H9 (cell line): ENCODE measurements around the gene C2orf81. TPM values are rescaled to one million over a fixed set of nuclear protein-coding genes. Genes with fewer than 3 reads are reported as not detected.

Experiments
- DNase-seq: peaks from one replicate; pipeline ENCODE4 v3.0.0-alpha.2; 2017
- H2AFZ ChIP-seq: one replicate; pipeline ENCODE4 v1.6.1; 2013; ENCODE audit warnings: mild to moderate bottlenecking, low read length, control low read depth, moderate library complexity
- H2AK5ac ChIP-seq: 2 replicates; pipeline ENCODE4 v1.6.1; 2013; ENCODE audit warnings: low read length, control low read depth, mixed read lengths; ENCODE audit not compliant: insufficient read length
- H2BK120ac ChIP-seq: one replicate; pipeline ENCODE4 v1.6.1; 2013; ENCODE audit warnings: low read depth, mild to moderate bottlenecking, low read length, control low read depth, inconsistent platforms; ENCODE audit not compliant: poor library complexity, severe bottlenecking
- H2BK12ac ChIP-seq: 2 replicates; pipeline ENCODE4 v1.6.1; 2013; ENCODE audit warnings: low read length, control low read depth, mixed read lengths, low read depth; ENCODE audit not compliant: insufficient read length
- H2BK15ac ChIP-seq: 2 replicates; pipeline ENCODE4 v1.6.1; 2013; ENCODE audit warnings: low read depth, low read length, control low read depth
- H2BK20ac ChIP-seq: one replicate; pipeline ENCODE4 v1.6.1; 2013; ENCODE audit warnings: low read depth, mild to moderate bottlenecking, low read length, control low read depth, inconsistent platforms; ENCODE audit not compliant: poor library complexity, severe bottlenecking
- H2BK5ac ChIP-seq: 2 replicates; pipeline ENCODE4 v1.6.1; 2013; ENCODE audit warnings: low read length, control low read depth, mixed read lengths; ENCODE audit not compliant: insufficient read length
- H3K14ac ChIP-seq: 2 replicates; pipeline ENCODE4 v1.6.1; 2013; ENCODE audit warnings: low read length, control low read depth; ENCODE audit not compliant: insufficient read depth
- H3K18ac ChIP-seq: 2 replicates; pipeline ENCODE4 v1.6.1; 2013; ENCODE audit warnings: low read depth, mild to moderate bottlenecking, mixed read lengths, low read length, control low read depth; ENCODE audit not compliant: insufficient read length
- H3K23ac ChIP-seq: 2 replicates; pipeline ENCODE4 v1.6.1; 2013; ENCODE audit warnings: low read length, control low read depth, mixed read lengths, low read depth; ENCODE audit not compliant: insufficient read length
- H3K23me2 ChIP-seq: 2 replicates; pipeline ENCODE4 v1.6.1; 2013; ENCODE audit warnings: low read depth, mild to moderate bottlenecking, mixed read lengths, low read length, control low read depth; ENCODE audit not compliant: insufficient read length, poor library complexity, severe bottlenecking
- H3K27ac ChIP-seq: 2 replicates; pipeline ENCODE4 v1.5.1; 2013; ENCODE audit warnings: low read length, control low read depth, mixed read lengths, low read depth; ENCODE audit not compliant: insufficient read length
- H3K27me3 ChIP-seq: 2 replicates; pipeline ENCODE4 v1.6.1; 2013; ENCODE audit warnings: low read length, control low read depth, inconsistent platforms; ENCODE audit not compliant: insufficient read depth
- H3K4ac ChIP-seq: 2 replicates; pipeline ENCODE4 v1.6.1; 2013; ENCODE audit warnings: low read depth, mild to moderate bottlenecking, control low read depth, inconsistent platforms, low read length, moderate library complexity
- H3K4me1 ChIP-seq: 2 replicates; pipeline ENCODE4 v1.6.1; 2013; ENCODE audit warnings: low read length, control low read depth, inconsistent platforms; ENCODE audit not compliant: insufficient read depth
- H3K4me2 ChIP-seq: 2 replicates; pipeline ENCODE4 v1.6.1; 2013; ENCODE audit warnings: low read length, control low read depth, mixed read lengths; ENCODE audit not compliant: insufficient read length, insufficient read depth
- H3K56ac ChIP-seq: 2 replicates; pipeline ENCODE4 v1.6.1; 2013; ENCODE audit warnings: low read depth, mild to moderate bottlenecking, mixed read lengths, low read length, control low read depth; ENCODE audit not compliant: insufficient read length
- H3K79me1 ChIP-seq: 2 replicates; pipeline ENCODE4 v1.6.1; 2013; ENCODE audit warnings: low read depth, mild to moderate bottlenecking, moderate library complexity, low read length, control low read depth, inconsistent platforms; ENCODE audit not compliant: insufficient read depth, poor library complexity, severe bottlenecking
- H3K79me2 ChIP-seq: 2 replicates; pipeline ENCODE4 v1.6.1; 2013; ENCODE audit warnings: low read length, control low read depth, inconsistent platforms; ENCODE audit not compliant: insufficient read depth
- H3K9ac ChIP-seq: 2 replicates; pipeline ENCODE4 v1.6.1; 2013; ENCODE audit warnings: low read length, control low read depth, mixed read lengths; ENCODE audit not compliant: insufficient read length; ENCODE audit errors: extremely low read depth
- H3K9me3 ChIP-seq: one replicate; pipeline ENCODE4 v1.6.1; 2013; ENCODE audit warnings: low read depth, low read length, inconsistent platforms; ENCODE audit not compliant: control insufficient read depth
- H3T11ph ChIP-seq: one replicate; pipeline ENCODE4 v1.6.1; 2013; ENCODE audit warnings: mild to moderate bottlenecking, low read length, control low read depth, inconsistent platforms
- H4K20me1 ChIP-seq: one replicate; pipeline ENCODE4 v1.6.1; 2013; ENCODE audit not compliant: control insufficient read depth, insufficient read length, insufficient read depth
- H4K5ac ChIP-seq: 2 replicates; pipeline ENCODE4 v1.6.1; 2013; ENCODE audit warnings: low read depth, mild to moderate bottlenecking, mixed read lengths, low read length, control low read depth; ENCODE audit not compliant: insufficient read length
- H4K8ac ChIP-seq: replicated peaks from 2 replicates; pipeline ENCODE4 v1.6.1; 2013; ENCODE audit warnings: low read length, control low read depth, mixed read lengths, low read depth; ENCODE audit not compliant: insufficient read length
- H4K91ac ChIP-seq: 2 replicates; pipeline ENCODE4 v1.6.1; 2013; ENCODE audit warnings: low read depth, mild to moderate bottlenecking, moderate library complexity, mixed read lengths, low read length, control low read depth; ENCODE audit not compliant: insufficient read length
- H3K27ac Mint-ChIP-seq, 3 experiments: 2 replicates in 2 of 3; 3 replicates in 1 of 3; pipeline ENCODE4 v1.8.0; 2020 to 2021; ENCODE audit warnings: mixed read lengths in 3 of 3, mild to moderate bottlenecking in 1 of 3, moderate library complexity in 1 of 3
- H3K27me3 Mint-ChIP-seq: 2 replicates; pipeline ENCODE4 v1.8.0; 2021; ENCODE audit warnings: low read depth, mild to moderate bottlenecking, moderate library complexity, mixed read lengths
- H3K36me3 Mint-ChIP-seq, 3 experiments: 2 replicates in 2 of 3; 3 replicates in 1 of 3; pipeline ENCODE4 v1.8.0; 2020 to 2021; ENCODE audit warnings: low read depth in 3 of 3, mixed read lengths in 3 of 3; ENCODE audit not compliant: insufficient read depth in 1 of 3
- H3K4me1 Mint-ChIP-seq, 2 experiments: 2 replicates each; pipeline ENCODE4 v1.8.0; 2020; ENCODE audit warnings: mixed read lengths in 2 of 2
- H3K4me3 Mint-ChIP-seq, 2 experiments: 2 replicates in 1 of 2; 3 replicates in 1 of 2; pipeline ENCODE4 v1.8.0; 2020 to 2021; ENCODE audit warnings: mild to moderate bottlenecking in 2 of 2, mixed read lengths in 2 of 2, moderate library complexity in 1 of 2
- H3K9me3 Mint-ChIP-seq, 2 experiments: 2 replicates in 1 of 2; 3 replicates in 1 of 2; pipeline ENCODE4 v1.8.0; 2020; ENCODE audit warnings: mild to moderate bottlenecking in 2 of 2, mixed read lengths in 2 of 2, moderate library complexity in 1 of 2
- CTCF ChIP-seq: fragments of 200-600 bp; sonication (generic); conservative IDR thresholded peaks from 3 replicates; pipeline ENCODE4 v1.8.0; 2021; ENCODE audit warnings: antibody characterized with exemption, mild to moderate bottlenecking
- WGBS: extraction: QIAGEN DNeasy Blood & Tissue Kit; methylation state at CpG from one replicate; pipeline ENCODE4 v1.1.7; 2013; ENCODE audit warnings: missing lambda C conversion rate, low lambda C conversion rate, mixed read lengths; ENCODE audit not compliant: insufficient read length; ENCODE audit errors: extremely low coverage; 5-methylcytosine and 5-hydroxymethylcytosine counted together
- total RNA-seq: library from RNA; stranded (reverse); gene quantifications from 2 replicates; pipeline ENCODE4 v1.2.1, GENCODE V29; 2021

C2orf81 gene
- total RNA-seq, 1 experiment from 2014 or later = 3.5 TPM

DNA sequence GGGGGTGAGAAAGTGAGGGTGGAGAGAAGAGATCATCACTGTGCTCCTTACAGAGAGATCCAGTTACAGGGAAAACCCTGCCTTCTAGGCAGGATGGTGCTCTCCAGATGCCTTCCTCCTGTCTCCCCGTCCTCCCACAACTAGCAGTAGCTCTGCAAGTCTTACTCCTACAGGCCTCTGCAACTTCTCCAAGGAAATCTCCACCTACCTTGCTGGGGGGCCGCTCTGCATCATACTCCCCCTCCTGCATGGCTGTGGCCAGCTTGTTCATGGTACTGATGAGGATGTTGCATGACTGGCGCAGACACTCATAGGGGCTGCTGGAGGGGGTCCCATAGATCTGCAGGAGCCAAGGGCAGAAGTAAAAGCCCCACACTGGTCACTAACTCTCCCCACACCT, 55.4 kb downstream of the C2orf81 start:
- WGBS = no CpG with 5 or more reads among the region's 3 CpGs
- H3K79me2 ChIP-seq = no peaks in the 10 kb centered on the region
- no peaks in the 10 kb centered on the region for H4K20me1 ChIP-seq

More for the DNA sequence above, 55.4 kb downstream of the C2orf81 start:
- H3K9me3 Mint-ChIP-seq = no peaks in the 10 kb centered on the region
- no peak overlapping the region for H2AFZ ChIP-seq
- no peak overlapping the region for H4K5ac ChIP-seq
- no peaks in the 10 kb centered on the region for H3K4me1 Mint-ChIP-seq
- H2BK15ac ChIP-seq = no peak overlapping the region
- DNase-seq = no peak
- no peak for TF ChIP-seq CTCF
- no peak overlapping the region for H3K23ac ChIP-seq
- H3K4ac ChIP-seq = no peak overlapping the region
- no peak overlapping the region for H3K27ac Mint-ChIP-seq
- H3K36me3 Mint-ChIP-seq = peaks cover 72 to 97% (median 94%) of the 10 kb centered on the region in 3 experiments
- no peaks in the 10 kb centered on the region for H3K4me1 ChIP-seq
- H3T11ph ChIP-seq = no peak overlapping the region
- no peak overlapping the region for H3K56ac ChIP-seq
- H3K27ac ChIP-seq = no peak overlapping the region
- H3K4me2 ChIP-seq = no peak overlapping the region
- no peak overlapping the region for H4K91ac ChIP-seq
- no peaks in the 10 kb centered on the region for H3K27me3 Mint-ChIP-seq
- H3K18ac ChIP-seq = no peak overlapping the region
- H2BK12ac ChIP-seq = no peak overlapping the region
- no peak overlapping the region for H2AK5ac ChIP-seq
- no peak overlapping the region for H3K14ac ChIP-seq
- no peak overlapping the region for H3K4me3 Mint-ChIP-seq
- no peak overlapping the region for H2BK120ac ChIP-seq
- no peak overlapping the region for H2BK5ac ChIP-seq
- no peaks in the 10 kb centered on the region for H3K27me3 ChIP-seq
- no peaks in the 10 kb centered on the region for H3K79me1 ChIP-seq
- H2BK20ac ChIP-seq = no peak overlapping the region
- H4K8ac ChIP-seq = no peak overlapping the region
- no peaks in the 10 kb centered on the region for H3K9me3 ChIP-seq
- H3K9ac ChIP-seq = no peak overlapping the region
- no peaks in the 10 kb centered on the region for H3K23me2 ChIP-seq
